GM21390 (cell line): Measurements from ENCODE around the gene GALNT16.
"Not testable (repeated sequence)": the region's sequence is repeated elsewhere in the genome, so short reads cannot be mapped to it uniquely, and the experiment has no call there.

Experiments
- ATAC-seq: cut with Tn5 transposase; IDR thresholded peaks from one replicate; pipeline ENCODE4 v1.9.1; 2021; ENCODE audit not compliant: unreplicated experiment

The GALNT16 gene

DNA sequence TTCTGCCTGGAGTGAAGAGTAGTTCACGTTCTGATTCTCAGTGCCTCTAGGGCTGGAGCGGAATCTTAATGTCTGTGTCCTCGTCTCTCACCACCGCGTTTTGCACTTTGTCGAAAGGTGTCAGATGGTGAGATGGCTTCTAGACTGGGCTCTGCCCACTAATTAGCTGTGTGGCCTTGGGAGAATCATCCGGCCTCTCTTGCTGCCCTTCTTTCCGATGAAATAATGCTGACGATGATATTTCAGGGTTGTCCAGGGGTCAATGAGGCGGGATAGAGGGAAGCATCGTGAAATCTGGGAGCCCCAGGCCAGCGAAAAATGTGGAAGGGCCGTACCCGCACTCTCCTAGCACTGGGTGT, 811 bp upstream of the GALNT16 start:
- ATAC-seq, result no peak

DNA sequence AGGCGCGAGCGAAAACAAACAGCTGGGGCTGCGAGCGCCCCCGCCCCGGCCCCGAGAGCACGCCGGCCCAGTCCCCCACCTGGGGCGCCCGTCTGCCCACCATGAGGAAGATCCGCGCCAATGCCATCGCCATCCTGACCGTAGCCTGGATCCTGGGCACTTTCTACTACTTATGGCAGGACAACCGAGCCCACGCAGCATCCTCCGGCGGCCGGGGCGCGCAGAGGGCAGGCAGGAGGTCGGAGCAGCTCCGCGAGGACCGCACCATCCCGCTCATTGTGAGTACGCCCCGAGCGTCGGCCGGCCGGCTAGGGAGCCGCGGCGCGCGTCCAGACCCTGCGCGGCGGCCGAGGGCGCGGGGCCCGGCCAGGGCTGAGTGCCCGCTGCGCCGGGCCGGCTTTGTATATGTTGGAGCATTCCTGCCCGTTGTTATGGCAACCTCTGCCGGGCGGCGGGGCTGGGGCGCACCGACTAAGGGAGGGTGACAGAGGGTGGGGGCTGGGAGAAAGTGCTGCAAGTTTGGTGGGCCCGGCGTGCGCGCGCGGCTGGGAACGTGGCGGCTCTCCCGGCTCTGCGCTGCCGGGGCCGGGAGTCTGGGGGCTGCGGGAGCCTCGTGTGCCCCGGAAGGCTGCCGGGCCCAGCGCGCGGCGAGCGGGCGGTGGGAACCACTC, 367 bp downstream of the GALNT16 start:
- no peak for ATAC-seq

DNA sequence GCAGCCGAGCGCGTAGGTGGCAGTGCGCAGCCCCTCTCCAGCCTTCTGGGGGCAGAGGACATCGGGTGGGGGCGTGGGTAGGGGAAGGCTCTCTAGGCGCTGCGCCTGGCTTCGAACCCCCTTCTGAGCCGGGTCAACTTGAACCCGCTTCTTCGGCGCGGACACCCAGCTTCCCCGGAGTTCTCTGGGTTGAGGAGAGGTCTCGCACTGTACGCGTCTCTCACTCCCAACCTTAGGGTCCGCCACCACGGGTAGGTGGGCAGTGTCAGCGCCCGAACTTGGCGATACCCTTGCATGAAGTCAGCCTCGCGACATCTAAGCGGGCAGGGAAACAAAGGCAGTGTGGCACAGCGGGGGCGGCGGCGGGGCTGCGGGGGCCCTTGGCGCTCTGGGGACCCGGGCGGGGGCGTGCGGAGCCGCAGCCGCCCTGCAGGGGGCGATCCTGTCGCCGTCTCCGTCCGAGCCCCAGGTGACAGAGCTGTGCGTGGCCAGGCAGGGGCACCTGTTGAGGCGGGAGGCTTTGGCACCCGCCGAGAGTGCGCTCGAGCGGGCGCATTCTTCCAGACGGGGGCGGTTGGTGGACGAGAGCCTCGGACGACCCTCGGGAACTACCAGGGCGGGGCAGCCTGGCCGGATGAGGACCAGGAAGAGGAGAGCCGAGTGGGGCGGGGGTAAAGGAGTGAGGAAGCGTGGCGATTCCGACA, 1.1 kb downstream of the GALNT16 start:
- ATAC-seq, result no peak

DNA sequence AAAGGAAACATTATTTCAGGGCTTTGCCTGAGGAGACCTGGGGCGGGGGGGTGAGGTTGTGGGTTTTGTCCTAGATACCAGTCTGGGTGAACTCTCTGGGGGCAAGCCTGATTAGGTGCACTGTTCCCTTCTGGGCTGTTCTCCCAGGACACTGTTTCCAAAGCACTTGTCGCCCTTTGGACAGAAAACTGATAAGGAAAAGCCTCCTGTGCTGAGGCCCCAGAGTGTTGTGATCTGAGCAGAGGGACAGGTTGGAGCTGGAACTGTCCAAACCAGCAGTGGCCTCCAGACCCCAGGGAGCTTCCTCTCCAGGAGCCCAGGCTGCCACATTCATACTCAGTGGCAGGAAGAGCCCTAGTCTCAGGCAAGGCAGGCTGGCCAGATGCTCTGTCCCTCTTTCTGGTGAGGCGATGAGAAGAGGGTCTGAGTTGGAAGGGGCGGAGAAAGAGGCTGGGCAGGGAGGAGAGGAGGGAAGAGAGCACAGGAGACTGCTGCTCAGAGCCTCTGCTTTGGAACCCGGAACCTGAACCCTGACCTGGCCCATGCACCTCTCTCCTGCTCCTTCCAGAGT, 1.9 kb downstream of the GALNT16 start:
- no peak for ATAC-seq

DNA sequence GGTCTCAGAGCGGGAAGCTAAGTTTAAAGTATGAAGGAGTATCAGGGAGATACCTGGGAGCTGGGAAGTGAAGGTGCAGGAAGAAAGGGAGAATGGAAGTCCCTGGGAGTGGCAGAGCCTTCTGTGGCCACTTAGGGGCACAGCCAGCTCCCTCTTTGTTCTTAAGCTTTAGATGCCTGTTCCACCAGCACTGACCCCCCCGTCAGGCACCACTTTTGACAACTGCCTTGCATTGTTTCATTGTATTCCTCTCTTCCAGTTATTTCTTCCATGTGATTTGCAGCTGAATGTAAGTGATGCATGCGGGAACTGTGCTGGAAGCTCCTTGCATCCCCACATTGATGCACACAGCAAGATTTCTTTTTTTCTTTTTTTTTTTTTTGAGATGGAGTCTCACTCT, 2.6 kb downstream of the GALNT16 start:
- no peak for ATAC-seq

DNA sequence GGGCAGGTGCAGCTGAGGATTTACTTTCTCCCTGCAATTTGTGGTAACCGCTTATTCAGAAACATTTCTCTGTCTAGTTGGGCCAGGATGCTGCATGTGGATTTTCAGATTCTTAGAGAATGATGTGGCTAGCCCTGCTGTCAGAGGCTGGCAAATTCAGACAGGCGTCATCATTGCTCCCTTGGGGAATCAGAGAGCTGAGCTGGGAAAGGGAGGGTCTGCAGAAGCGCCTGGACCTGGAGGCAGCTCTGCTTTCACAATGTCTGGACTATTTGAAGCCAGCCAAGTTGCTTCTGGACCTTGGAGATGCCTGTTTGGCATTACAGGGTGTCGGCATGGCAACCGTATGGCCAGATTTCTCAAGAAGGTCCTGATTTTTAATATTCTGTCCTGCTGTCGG, 3.4 kb downstream of the GALNT16 start:
- no peak for ATAC-seq

DNA sequence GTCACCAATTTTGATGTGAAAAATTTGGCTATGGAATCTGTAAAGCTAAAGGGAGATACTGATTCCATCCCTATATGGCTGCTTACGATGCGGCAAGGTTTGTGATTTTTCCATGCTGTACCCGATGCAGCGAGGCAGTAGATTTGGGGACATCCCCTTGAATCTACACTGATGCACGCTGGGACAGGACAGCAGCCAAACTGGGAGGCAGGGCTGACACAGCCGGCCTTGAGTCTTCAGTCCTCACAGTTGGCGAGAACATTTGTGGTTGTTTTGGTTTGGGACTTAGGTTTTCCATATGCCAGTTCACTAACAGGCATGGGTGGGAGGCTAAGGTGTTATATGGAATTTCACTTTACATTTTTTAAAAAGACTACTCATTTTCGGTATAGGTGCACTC, 3.8 kb downstream of the GALNT16 start:
- ATAC-seq, result no peak

DNA sequence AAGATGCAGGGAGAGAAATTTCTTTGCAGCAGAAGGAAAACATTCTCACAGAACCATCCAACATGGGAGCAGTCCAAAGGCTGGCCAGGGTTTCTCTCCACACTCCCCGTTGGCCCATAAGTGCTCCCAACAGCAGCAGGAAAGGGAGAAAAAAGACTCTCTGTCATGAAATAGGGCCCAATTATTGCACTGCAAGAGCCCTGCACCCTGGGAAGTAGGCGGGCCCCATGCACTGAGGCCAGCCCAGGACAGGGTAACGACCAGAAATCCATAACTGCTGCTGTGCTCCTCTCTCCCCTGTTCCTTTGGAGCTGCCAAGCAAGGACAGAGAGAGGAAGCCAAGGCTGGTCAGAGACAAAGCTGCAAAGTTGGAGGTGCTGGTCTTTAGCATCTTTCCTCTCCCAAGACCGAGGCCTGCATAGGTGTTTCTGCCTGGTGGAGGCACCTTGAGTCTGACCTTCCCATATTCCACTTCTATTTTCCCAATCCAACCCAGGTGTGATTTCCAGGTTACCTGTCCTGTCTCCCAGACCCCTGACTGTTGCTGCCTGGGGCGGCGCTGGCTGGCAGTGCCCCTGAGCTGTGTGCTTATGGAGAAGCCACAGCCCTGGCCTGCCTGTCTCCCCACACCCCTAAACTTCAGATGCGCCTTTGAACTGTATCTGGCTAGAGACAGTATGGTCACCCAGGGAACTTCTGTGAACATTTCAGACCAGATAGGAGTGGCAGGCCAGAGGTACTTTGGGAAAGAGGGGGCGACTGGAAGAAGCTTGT, 6.8 kb downstream of the GALNT16 start:
- ATAC-seq, result no peak

DNA sequence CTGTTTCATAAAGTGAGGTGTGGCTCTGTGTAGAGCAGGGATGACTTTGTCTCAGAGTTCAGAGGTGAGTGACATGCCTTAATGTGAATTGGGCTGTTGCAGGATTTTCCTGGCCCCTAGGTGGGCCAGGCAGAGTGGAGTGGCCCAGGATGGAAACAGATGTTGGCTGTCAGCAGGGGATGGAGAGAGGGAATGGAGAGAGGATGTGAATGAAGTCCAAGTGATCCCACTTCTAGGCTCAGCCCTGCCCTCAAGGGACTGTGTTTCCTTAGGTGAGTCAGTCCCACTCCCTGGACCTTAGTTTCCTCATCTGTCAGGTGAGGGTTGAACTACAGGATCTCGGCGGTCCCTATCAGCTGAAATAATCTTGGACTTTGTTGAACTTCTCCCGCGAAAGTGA, 7.5 kb downstream of the GALNT16 start:
- ATAC-seq, result no peak

DNA sequence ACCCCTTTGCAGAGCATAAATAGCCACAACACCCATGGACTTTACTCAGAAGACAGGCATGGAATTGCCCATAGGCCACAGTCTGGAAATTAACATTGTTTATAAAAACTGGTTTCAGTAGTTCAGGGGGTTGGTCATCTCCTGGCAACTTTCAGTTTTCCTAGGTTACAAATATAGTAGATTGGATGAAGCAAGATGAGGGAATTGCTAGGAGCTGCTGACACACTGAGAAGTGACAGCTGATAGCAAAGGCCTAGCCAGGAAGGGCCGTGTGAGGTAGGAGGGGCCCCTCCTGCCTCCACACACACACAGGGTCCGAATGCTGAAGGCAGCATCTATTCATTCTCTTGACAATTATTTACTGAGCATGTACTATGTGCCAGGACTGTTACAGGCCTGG, 8.3 kb downstream of the GALNT16 start:
- no peak for ATAC-seq

DNA sequence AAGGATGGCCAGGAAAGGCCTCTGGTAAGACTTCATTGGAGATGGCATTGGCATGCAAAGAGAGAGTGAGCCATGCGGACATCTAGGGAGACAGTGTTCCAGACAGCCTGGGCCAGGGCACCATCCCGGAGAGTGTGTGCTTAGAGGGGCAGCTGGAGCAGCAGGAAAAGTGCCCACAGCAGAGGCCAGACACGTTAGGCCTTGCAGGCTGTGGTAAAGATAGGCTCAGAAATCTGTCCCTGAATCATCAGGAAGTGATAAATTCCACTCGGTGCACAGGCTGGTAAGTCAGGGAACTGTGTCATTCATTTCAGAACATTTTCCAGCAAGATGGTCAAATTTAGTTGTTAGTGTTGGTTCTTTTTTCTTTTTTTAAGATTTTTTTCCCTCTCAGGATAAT, 8.8 kb downstream of the GALNT16 start:
- no peak for ATAC-seq

DNA sequence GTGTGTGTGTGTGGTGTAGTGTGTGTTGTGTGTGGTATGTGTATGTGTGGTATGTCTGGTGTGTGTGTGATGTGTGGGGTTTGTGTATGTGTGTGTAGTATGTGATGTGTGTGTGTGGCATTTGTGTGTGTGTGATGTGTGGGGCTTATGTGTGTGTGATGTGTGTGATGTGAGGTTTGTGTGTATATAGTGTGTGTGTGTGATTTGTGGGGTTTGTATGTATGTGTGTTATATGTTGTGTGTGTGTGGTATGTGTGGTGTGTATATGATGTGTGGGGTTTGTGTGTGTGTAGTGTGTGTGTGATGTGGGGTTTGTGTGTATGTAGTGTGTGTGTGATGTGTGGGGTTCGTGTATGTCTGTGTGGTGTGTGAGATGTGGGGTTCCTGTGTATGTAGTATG, 9.4 kb downstream of the GALNT16 start:
- ATAC-seq, result no peak

DNA sequence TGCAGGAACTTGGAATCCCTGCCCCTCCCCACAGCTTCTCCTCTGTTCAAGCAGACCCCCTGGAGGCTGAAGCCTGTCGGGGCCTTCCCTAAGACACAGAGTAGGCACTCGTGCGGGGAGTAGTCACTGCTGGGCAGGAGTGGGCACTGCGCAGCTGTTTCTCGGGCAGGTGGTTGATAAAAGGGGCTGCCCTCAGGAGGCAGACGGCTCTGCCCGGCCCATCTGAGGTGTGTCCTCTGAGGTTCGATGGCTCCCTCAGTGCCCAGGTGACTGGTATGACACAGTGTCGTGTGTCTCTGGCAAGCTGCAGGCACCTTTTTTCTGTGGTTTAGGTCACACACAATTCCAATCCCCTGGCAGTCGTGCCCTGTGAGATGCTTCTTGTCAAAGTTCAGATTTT, 10.1 kb downstream of the GALNT16 start:
- no peak for ATAC-seq

DNA sequence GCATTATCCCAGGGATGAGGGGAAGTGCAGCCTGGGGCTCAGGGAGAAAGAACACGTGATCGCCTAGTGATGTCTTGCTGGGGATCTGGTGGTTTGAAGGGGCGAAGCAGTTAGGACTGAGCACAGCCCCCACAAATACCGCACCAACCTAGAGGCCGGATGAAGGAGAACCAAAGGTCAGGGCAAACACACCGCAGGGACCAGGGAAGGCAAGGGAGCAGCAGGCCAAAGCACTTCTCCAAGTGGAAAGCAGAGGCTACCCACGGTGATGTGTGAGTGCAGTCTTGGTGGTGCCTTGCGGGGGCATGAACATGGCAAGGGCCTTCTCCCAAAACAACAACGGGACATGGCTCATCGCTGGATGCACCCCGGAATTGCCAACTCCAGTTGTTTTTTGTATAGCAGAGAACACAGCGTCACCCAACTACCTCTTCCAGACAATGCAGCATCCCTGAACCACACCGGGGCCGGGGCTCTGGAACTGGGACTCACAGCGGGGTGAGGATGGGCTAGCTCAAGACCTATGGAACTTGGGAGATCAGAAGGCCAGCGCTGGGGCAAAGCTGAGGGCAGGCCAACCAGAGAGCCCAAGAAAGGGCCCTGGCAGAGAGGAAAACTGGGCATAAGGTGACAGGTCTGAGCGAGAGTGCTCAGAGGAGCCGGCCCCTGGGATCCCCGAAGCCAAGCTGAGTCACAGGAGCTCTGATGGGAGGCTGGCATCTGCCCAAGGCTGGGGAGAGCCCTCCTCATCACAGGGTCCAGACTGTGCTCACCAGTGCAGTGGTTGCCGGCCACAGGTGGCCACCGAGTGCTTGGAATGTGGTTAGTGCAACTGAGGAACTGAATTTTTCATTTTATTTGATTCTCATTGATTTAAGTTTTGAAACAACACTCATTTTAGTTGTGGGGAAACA, 11.1 kb downstream of the GALNT16 start:
- ATAC-seq, result no peak

DNA sequence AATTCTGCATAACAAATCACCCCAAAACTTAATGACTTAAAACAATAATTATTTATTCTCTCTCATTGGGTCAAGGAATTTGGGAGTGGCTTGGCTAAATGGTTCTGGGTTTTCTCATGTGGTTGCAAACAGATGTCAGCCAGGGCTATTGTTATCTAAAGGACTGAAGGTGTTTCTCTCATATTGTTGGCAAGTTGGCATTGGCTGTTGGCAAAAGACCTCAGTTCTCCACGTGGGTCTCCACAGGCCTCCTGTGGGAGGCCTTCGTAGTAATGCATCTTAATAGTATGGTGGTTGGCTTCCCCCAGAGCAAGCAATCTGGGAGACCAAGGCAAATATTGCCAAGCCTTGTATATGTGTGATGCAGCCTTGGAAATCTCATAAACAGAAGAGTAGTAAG, 14.4 kb downstream of the GALNT16 start:
- no peak for ATAC-seq

DNA sequence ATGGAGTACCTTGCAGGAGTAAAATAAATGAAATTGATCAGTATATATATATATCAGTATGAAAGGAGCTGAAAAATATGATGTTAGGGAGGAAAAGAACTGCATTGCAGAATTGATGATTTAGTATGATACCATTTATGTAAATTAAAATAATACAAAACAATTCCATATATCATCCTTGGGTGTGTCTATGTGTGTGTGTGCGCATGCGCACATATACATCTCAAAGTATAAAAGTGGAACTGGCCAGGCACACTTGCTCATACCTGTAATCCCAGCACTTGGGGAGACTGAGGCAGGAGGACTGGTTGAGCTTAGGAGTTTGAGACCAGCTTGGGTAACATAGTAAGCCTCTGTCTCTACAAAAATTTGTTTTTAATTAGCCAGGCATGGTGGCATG, 15.4 kb downstream of the GALNT16 start:
- ATAC-seq, result no peak

DNA sequence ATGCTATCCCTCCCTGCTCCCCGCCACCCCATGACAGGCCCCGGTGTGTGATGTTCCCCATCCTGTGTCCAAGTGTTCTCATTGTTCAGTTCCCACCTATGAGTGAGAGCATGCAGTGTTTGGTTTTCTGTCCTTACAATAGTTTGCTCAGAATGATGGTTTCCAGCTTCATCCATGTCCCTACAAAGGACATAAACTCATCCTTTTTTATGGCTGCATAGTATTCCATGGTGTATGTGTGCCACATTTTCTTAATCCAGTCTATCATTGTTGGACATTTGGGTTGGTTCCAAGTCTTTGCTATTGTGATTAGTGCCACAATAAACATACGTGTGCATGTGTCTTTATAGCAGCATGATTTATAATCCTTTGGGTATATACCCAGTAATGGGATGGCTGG, 17.4 kb downstream of the GALNT16 start:
- not testable (repeated sequence) for ATAC-seq

DNA sequence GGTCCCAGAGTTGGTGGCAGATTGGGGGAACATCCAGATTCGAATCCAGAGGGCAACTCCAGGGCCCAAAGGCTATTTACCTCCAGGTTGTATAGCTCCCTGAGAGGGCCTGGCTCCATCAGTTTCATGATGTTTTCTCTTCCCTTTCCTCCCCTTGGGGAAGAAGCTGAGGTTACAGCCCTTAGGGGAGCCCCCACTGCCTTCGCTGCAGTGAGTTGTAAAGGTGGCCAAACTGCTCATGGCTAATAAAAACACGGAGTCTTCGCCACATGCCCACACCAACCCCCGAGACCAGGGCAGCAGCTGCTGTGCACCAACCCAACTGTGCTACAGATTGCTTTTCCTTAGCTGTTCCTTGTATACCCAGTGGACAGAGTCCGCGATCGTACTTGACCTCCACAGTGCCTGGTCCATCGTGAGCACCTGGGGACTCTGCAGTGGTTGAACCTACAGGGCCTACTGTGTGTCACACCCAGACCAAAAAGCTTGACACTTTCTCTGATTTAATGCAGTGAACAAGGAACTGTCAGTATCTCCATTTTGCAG, 20.9 kb downstream of the GALNT16 start:
- ATAC-seq, result no peak

DNA sequence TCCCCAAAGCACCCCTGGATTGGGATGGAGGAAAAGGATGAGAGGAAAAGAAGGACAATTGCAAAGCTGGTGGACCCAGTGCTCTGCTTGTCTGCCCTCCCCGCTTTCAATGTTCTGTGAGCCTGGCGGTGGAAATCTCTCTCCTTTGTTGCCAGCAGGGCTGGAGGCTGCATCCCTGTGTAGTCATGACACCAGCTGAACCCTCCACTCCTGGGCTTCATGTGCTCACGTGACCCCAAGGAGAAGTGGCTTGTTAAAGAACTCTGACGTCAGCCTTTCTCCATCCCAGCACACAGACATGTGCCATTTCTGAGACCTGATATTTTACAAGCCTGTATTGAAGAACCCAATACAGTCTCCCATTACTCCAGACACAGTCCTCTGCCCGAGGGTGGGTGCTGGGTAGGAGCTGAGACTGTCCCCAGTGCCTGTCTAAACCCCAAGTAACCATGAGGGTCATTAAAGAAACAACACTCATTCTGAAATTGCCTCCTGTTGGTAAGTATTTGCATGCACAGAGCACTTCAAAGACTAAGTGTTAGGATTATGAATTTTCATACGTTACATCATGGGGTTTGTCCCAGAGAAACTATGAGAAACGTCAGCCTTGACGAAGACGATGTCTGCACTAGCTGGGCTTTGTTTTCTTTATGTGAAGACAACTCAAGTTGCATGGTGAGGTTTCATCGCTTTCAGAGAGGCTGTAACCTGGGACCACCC, 21.7 kb downstream of the GALNT16 start:
- no peak for ATAC-seq

DNA sequence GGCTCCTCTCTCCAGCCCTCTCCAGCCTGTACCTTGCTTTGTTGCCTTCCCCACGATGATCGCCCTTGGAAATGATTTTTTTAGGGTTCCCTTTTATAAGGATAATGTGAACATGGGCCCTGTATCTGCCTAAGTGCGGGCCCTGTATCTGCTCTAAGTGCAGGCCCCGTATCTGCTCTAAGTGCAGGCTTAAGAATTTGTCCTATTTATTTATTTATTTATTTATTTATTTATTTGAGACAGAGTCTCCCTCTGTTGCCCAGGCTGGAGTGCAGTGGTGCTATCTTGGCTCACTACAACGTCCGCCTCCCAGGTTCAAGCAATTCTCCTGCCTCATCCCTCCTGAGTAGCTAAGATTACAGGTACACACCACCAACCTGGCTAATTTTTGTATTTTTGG, 22.5 kb downstream of the GALNT16 start:
- no peak for ATAC-seq
